GM18867 (cell line): ENCODE results near the gene KAT7.
A peak's percentile ranks its signal among the peaks of the same experiment; 100 is the strongest.

ENCODE experiments used
- ATAC-seq: cut with Tn5 transposase; IDR thresholded peaks from one replicate; pipeline ENCODE4 v1.9.1; 2021; ENCODE audit warnings: mild to moderate bottlenecking, moderate library complexity; ENCODE audit not compliant: unreplicated experiment

KAT7 gene

GRCh38 chr17:49760296-49760695, 28.2 kb upstream of the KAT7 start:
- no peak for ATAC-seq

GRCh38 chr17:49760932-49761558, 27.4 kb upstream of the KAT7 start:
- no peak for ATAC-seq

- ATAC-seq = no peak
These were observed 26.1 kb upstream of the KAT7 start for GRCh38 chr17:49762151-49762941.

GRCh38 chr17:49763735-49764558, 24.5 kb upstream of the KAT7 start, which contains the start of gene FAM117A:
Gene FAM117A (minus strand): TSS chr17:49764131. CDS start chr17:49764087, 44 bp downstream.
- peak; percentile 94 for ATAC-seq

- ATAC-seq = no peak
These were observed 23.8 kb upstream of the KAT7 start for GRCh38 chr17:49764559-49765180.

- no peak for ATAC-seq
These were observed 21.5 kb upstream of the KAT7 start for GRCh38 chr17:49766918-49767530.

- no peak for ATAC-seq
These were observed 12.8 kb upstream of the KAT7 start for GRCh38 chr17:49775546-49776260.

GRCh38 chr17:49776551-49777300, 11.8 kb upstream of the KAT7 start:
- ATAC-seq = no peak

- ATAC-seq = no peak
These were observed 10.9 kb upstream of the KAT7 start for GRCh38 chr17:49777563-49777962.

GRCh38 chr17:49779156-49779738, 9.2 kb upstream of the KAT7 start:
- no peak for ATAC-seq

GRCh38 chr17:49779739-49780231, 8.7 kb upstream of the KAT7 start:
- ATAC-seq = no peak

GRCh38 chr17:49783071-49783715, 5.3 kb upstream of the KAT7 start:
- no peak for ATAC-seq

- ATAC-seq = no peak
These were observed 4.7 kb upstream of the KAT7 start for GRCh38 chr17:49783791-49784190.

- no peak for ATAC-seq
These were observed 3.8 kb upstream of the KAT7 start for GRCh38 chr17:49784636-49785035.

GRCh38 chr17:49787884-49788477, 500 bp upstream of the KAT7 start:
- ATAC-seq = no peak

- ATAC-seq = no peak
These were observed 730 bp downstream of the KAT7 start for GRCh38 chr17:49789243-49789578.

GRCh38 chr17:49793309-49793708, 4.8 kb downstream of the KAT7 start:
- no peak for ATAC-seq

GRCh38 chr17:49795372-49795771, 6.9 kb downstream of the KAT7 start:
- no peak for ATAC-seq
